SKM-1 (cell line): Measurements from ENCODE around the gene C5orf22.
"Not testable (repeated sequence)": the region's sequence is repeated elsewhere in the genome, so short reads cannot be mapped to it uniquely, and the experiment has no call there.

ENCODE experiments used
- DNase-seq: peaks from one replicate; lab custom pipeline; 2025; ENCODE audit not compliant: unreplicated experiment; lab: John Stamatoyannopoulos, UW

C5orf22 gene

DNA sequence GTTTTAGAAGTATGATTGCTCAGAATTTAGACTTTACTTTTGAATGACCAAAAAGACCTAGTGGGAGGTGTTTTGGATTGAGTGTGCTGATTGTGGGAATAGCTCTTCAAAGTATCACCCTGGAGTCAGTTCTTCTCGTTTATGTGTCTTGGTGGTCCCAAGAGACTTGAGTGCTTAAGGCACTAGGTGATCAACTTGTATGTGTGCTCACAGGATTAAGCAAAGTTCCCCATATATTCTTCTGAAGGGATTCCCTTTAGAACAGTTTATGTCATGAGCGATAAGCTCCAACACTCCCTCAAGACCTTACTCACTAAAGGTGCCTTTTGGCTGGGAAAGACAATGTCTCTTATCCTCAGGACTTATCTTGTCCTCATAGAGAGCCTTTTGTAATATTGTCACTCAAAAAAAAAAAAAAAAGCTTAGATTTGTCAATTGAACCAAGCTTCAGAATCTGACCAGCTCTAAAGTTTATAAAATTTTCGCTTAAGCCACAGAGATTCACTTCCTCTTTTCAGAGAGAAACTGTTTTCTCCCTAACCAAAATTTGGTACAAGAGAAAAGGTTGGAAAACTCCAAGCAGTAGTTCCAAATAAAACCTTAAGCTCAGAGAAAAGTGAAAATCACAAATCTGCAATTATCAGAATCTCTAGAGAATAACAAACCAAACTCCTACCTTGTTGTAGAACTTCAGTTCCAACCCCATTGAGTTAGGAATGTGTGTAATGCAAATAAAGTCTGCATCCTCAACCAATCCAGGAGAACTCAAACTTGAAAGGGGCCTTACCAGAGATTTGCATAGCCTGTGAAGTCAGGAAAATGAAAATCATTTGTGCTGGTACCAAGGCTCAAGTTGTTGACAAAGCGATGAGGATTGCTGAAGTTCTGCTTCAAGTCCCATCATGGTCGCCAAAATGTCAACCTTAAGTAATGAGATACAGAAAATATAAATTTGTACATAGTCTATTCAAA is 66.8 kb downstream of the C5orf22 start:
- no peak for DNase-seq

DNA sequence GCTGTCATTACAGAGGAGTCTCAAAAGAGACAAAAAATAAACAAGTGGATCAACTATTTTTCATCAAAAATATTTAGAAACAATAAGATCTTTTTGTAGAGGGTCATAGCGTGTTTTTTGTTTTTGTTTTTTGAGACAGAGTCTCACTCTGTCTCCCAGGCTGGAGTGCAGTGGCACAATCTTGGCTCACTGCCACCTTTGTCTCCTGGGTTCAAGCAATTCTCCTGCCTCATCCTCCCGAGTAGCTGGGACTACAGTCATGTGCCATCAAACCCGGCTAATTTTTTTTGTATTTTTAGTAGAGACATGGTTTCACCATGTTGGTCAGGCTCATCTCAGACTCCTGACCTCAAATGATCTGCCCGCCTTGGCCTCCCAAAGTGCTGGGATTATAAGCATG is 70.2 kb downstream of the C5orf22 start:
- DNase-seq = not testable (repeated sequence)

DNA sequence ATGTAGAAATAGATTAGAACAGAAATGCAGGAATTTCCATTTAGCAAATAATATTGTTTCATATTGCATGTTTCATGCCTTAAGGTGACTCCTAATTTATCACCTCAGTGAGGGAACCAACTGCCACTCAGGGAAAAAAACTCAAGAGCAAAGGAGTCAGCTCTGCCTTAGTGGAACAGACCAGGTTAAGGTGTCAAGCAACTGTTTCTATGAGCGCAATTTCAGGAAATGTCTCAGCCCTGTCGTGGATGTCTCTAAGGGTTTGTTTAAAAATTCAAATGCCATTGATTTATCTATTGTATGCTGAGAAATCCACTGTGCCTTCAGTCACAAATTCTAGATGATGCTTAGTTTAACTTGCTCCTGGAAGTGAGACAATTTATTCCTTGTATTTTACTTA is 72.1 kb downstream of the C5orf22 start:
- no peak for DNase-seq

DNA sequence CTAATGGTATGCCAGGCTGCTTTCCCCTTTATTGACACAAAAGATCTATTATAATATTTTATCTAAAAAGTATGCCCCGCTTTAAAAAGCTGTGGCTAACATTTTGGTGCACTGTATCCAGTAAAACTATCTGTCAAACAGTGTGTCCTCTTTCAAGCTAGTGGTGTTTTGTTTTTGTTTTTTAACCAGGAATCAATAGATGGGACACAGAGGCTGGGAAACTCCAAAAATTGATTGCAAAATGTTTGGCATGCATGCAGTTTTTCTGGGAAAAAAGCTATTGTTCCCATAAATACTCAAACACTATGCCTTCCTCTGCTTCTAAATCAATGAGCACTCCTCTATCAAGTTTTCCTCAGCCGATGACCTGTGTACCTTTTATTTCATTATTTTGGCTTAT is 72.5 kb downstream of the C5orf22 start:
- DNase-seq = no peak
